Hepatocyte (in vitro differentiated cells): ENCODE data around the gene TTLL5.

Source experiments
- EZH2 ChIP-seq: fragments of 200-600 bp; sonication (generic); IDR thresholded peaks from 2 replicates; pipeline ENCODE4 v1.6.1; 2016; ENCODE audit warnings: antibody characterized with exemption, mild to moderate bottlenecking, borderline replicate concordance
- TF ChIP-seq, protein P1 (sequence below): fragments of 200-600 bp; sonication (generic); IDR thresholded peaks from 2 replicates; pipeline ENCODE4 v1.5.1; 2016; ENCODE audit warnings: antibody characterized with exemption, mild to moderate bottlenecking; ENCODE audit not compliant: poor library complexity

DNA sequence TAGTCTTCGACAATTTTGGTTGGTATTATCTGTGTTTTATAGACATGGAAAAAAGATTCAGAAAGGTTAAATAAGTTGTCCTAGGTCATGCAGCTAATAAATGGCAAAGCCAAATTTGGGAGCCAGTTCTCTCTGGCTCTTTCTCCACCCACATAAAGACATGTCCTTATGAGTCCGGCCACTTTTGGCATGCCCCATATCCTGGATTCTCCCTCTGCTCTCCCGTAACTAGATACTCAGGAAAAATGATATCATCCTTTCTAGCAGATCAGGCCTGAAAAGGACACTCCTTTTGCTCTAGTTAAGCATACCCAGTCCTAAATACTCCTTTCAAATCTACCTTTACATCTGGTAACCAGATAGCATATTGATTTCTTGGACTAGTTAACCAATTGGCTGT lies 64.4 kb downstream of the TTLL5 start:
- TF ChIP-seq, protein P1, sequence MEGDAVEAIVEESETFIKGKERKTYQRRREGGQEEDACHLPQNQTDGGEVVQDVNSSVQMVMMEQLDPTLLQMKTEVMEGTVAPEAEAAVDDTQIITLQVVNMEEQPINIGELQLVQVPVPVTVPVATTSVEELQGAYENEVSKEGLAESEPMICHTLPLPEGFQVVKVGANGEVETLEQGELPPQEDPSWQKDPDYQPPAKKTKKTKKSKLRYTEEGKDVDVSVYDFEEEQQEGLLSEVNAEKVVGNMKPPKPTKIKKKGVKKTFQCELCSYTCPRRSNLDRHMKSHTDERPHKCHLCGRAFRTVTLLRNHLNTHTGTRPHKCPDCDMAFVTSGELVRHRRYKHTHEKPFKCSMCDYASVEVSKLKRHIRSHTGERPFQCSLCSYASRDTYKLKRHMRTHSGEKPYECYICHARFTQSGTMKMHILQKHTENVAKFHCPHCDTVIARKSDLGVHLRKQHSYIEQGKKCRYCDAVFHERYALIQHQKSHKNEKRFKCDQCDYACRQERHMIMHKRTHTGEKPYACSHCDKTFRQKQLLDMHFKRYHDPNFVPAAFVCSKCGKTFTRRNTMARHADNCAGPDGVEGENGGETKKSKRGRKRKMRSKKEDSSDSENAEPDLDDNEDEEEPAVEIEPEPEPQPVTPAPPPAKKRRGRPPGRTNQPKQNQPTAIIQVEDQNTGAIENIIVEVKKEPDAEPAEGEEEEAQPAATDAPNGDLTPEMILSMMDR: no peak
- no peak for TF ChIP-seq EZH2
